Esophagus muscularis mucosa (tissue), 4 donors: ENCODE data around the gene DISC1.

ENCODE experiments used
- CTCF ChIP-seq, 3 experiments: fragments of 200-600 bp in 2 of 3; fragments of 450-650 bp in 1 of 3; sonication (generic) in 2 of 3; IDR thresholded peaks; one replicate each; pipeline ENCODE4 v1.5.1; 2017 to 2019; ENCODE audit warnings: antibody characterized with exemption in 3 of 3, mild to moderate bottlenecking in 2 of 3, moderate library complexity in 1 of 3
- EP300 ChIP-seq: sonication (generic); formaldehyde crosslinking; IDR thresholded peaks from one replicate; pipeline ENCODE4 v1.6.1; 2017; ENCODE audit warnings: antibody characterized with exemption
- POLR2A ChIP-seq: fragments of 450-650 bp; IDR thresholded peaks from one replicate; pipeline ENCODE4 v1.6.1; 2017; ENCODE audit warnings: antibody characterized with exemption, moderate library complexity, mild to moderate bottlenecking, low read depth
- POLR2AphosphoS5 ChIP-seq, 2 donors: sonication (generic); formaldehyde crosslinking; IDR thresholded peaks; one replicate each; pipeline ENCODE4 v1.6.1; 2017; ENCODE audit warnings: antibody characterized with exemption in 2 of 2

- TF ChIP-seq CTCF (IDR thresholded peaks at IDR 0.05) (no peak), POLR2A (no peak), POLR2AphosphoS5 (IDR thresholded peaks at IDR 0.05) (no peak), EP300 (no peak)
Measured at GRCh38 chr1:231871878-231872277, 245.3 kb downstream of the DISC1 start.
